Stimulated activated CD4-positive, alpha-beta T cell treated with anti-CD3 and anti-CD28 coated beads, TNF-alpha, amount 100 ng/mL, for 4 hours (primary cell): Measurements from ENCODE around the gene NAP1L4.

Experiments
- DNase-seq, 3 experiments: peaks; one replicate each; pipeline ENCODE4 v3.0.0-alpha.2; 2020; ENCODE audit warnings: low read depth in 3 of 3

Gene NAP1L4

GRCh38 chr11:2992234-2992996, at the start of gene NAP1L4:
Gene NAP1L4, minus strand, starts transcription at chr11:2992329. Its CDS starts 13,109 bp downstream, at chr11:2979220.
- DNase-seq = peak; percentile 90 to 94 (median 90)

GRCh38 chr11:3040881-3041280, 48.8 kb upstream of the NAP1L4 start:
- DNase-seq = no peak

GRCh38 chr11:3037945-3038271, 45.8 kb upstream of the NAP1L4 start:
- no peak for DNase-seq

- no peak for DNase-seq
These were observed 45.2 kb upstream of the NAP1L4 start for GRCh38 chr11:3037040-3037944.

GRCh38 chr11:3036419-3036818, 44.3 kb upstream of the NAP1L4 start:
- DNase-seq = no peak

GRCh38 chr11:3035333-3035732, 43.2 kb upstream of the NAP1L4 start:
- no peak for DNase-seq

- DNase-seq = no peak
These were observed 38.4 kb upstream of the NAP1L4 start for GRCh38 chr11:3030289-3031070.

- DNase-seq = no peak
These were observed 36.7 kb upstream of the NAP1L4 start for GRCh38 chr11:3028813-3029212.

GRCh38 chr11:3026803-3027202, 34.7 kb upstream of the NAP1L4 start:
- DNase-seq = no peak

- no peak for DNase-seq
These were observed 30.9 kb upstream of the NAP1L4 start for GRCh38 chr11:3022982-3023381.

- DNase-seq = no peak
These were observed 30.3 kb upstream of the NAP1L4 start for GRCh38 chr11:3022300-3022967.

GRCh38 chr11:3021125-3021524, 29.0 kb upstream of the NAP1L4 start:
- no peak for DNase-seq

GRCh38 chr11:3020011-3020410, 27.9 kb upstream of the NAP1L4 start:
- no peak for DNase-seq

- no peak for DNase-seq
These were observed 26.5 kb upstream of the NAP1L4 start for GRCh38 chr11:3018596-3018995.

- no peak for DNase-seq
These were observed 24.7 kb upstream of the NAP1L4 start for GRCh38 chr11:3016861-3017260.

- no peak for DNase-seq
These were observed 23.7 kb upstream of the NAP1L4 start for GRCh38 chr11:3015796-3016195.

GRCh38 chr11:3014943-3015342, 22.8 kb upstream of the NAP1L4 start:
- no peak for DNase-seq

GRCh38 chr11:3014057-3014938, 22.2 kb upstream of the NAP1L4 start:
- peak in 1 of 3 experiments; percentile 44 for DNase-seq

- DNase-seq = no peak
These were observed 20.1 kb upstream of the NAP1L4 start for GRCh38 chr11:3011891-3012885.
